Fibroblast of villous mesenchyme (primary cell): Measurements from ENCODE around the gene ATP8B1. TPM values are rescaled to one million over a fixed set of nuclear protein-coding genes. Genes with fewer than 3 reads are reported as not detected.

Source experiments
- DNase-seq: peaks from one replicate; pipeline ENCODE4 v3.0.0-alpha.2; 2010; ENCODE audit warnings: low read depth
- H3K4me3 ChIP-seq: 2 replicates; pipeline ENCODE4 v1.5.1; 2011; ENCODE audit warnings: low read depth, mild to moderate bottlenecking, low read length
- CTCF ChIP-seq: IDR thresholded peaks from 2 replicates; pipeline ENCODE4 v1.5.1; 2012; ENCODE audit warnings: low read depth, mild to moderate bottlenecking, low read length; ENCODE audit not compliant: insufficient read depth
- total RNA-seq: library from RNA; depleted of rRNA; stranded (reverse); fragments of >200 nt; gene quantifications from 2 replicates; pipeline ENCODE4 v1.2.3, GENCODE V29; 2012

ATP8B1 gene
- total RNA-seq, 1 donor = 26.3 TPM

- peak; percentile 44 for DNase-seq
- TF ChIP-seq CTCF = no peak
- peak overlapping the region; percentile 83 for H3K4me3 ChIP-seq
Measured at GRCh38 chr18:57801761-57802212, 1.3 kb downstream of the ATP8B1 start.

GRCh38 chr18:57801325-57801724, 1.8 kb downstream of the ATP8B1 start:
- no peak for DNase-seq
- TF ChIP-seq CTCF = no peak
- peak overlapping the region; percentile 83 for H3K4me3 ChIP-seq

GRCh38 chr18:57798713-57799373, 4.3 kb downstream of the ATP8B1 start:
- no peak overlapping the region for H3K4me3 ChIP-seq
- no peak for DNase-seq
- TF ChIP-seq CTCF = no peak

- TF ChIP-seq CTCF = no peak
- H3K4me3 ChIP-seq = no peak overlapping the region
- no peak for DNase-seq
Measured at GRCh38 chr18:57797209-57797651, 5.9 kb downstream of the ATP8B1 start.

GRCh38 chr18:57794951-57795728, 8.0 kb downstream of the ATP8B1 start:
- TF ChIP-seq CTCF = no peak
- no peak for DNase-seq
- no peak overlapping the region for H3K4me3 ChIP-seq

- no peak for TF ChIP-seq CTCF
- H3K4me3 ChIP-seq = no peak overlapping the region
- DNase-seq = no peak
Measured at GRCh38 chr18:57793302-57793986, 9.7 kb downstream of the ATP8B1 start.
